LNCaP clone FGC (cell line): ENCODE measurements around the gene CES2.

ENCODE experiments used
- DNase-seq: peaks from one replicate; pipeline ENCODE4 v3.0.0-alpha.2; 2011; ENCODE audit warnings: low read depth
- H3K4me3 ChIP-seq: 2 replicates; pipeline ENCODE4 v1.5.1; 2011; ENCODE audit warnings: mild to moderate bottlenecking, low read depth, low read length, control low read depth
- TF ChIP-seq, protein P1 (sequence below): IDR thresholded peaks from 2 replicates; pipeline ENCODE4 v1.5.1; 2012; ENCODE audit warnings: mild to moderate bottlenecking; ENCODE audit not compliant: control insufficient read depth, insufficient read depth; ENCODE audit errors: extremely low read depth

The CES2 gene

DNA sequence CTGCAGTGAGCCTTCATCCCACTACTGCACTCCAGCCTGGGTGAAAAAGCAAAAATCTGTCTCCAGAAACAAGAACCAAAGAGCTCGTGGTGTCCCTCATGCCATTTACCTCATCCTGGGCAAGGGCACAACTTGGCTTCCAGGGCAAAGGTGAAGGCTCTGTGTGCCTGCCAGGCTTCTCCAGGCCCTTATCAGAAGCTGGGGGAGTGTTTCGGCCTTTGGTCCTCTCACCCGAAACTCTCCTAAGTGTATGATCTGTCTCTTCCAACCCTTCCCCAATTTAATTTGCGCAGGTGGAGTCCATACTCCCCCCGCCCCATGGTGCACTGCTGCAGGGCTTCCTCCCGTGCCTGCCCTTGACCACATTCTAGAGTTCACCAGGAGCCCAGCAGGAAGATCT, 1.1 kb downstream of the CES2 start:
- no peak overlapping the region; the same call in 1 of the 2 replicates for H3K4me3 ChIP-seq

DNA sequence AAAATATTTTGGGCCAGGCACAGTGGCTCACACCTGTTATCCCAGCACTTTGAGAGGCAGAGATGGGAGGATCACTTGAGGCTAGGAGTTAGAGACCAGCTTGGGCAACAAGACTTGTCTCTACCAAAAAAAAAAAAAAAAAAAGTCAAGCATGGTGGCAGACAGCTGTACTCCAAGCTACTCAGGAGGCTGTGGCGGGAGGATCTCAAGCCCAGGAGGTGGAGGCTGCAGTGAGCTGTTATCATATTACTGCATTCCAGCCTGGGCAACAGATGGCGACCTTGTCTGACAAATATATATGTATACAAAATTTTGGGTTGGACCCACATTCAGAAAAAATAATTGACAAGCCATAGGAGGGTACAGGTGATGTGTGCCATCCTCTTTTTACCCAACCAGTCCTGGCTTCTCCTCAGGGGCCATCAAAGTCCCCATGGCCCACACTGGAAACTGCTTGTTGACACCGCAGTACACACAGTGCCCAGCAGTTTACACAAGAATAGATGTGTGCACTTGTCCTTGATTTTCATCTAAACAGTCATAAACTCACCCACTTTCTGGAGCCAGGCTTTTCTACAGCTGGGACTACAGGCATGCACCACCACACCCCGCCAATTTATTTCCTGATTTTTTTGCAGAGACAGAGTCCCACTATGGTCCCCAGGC, 1.7 kb downstream of the CES2 start:
- H3K4me3 ChIP-seq, result no peak overlapping the region
- DNase-seq, result peak; percentile 73
- TF ChIP-seq, protein P1, sequence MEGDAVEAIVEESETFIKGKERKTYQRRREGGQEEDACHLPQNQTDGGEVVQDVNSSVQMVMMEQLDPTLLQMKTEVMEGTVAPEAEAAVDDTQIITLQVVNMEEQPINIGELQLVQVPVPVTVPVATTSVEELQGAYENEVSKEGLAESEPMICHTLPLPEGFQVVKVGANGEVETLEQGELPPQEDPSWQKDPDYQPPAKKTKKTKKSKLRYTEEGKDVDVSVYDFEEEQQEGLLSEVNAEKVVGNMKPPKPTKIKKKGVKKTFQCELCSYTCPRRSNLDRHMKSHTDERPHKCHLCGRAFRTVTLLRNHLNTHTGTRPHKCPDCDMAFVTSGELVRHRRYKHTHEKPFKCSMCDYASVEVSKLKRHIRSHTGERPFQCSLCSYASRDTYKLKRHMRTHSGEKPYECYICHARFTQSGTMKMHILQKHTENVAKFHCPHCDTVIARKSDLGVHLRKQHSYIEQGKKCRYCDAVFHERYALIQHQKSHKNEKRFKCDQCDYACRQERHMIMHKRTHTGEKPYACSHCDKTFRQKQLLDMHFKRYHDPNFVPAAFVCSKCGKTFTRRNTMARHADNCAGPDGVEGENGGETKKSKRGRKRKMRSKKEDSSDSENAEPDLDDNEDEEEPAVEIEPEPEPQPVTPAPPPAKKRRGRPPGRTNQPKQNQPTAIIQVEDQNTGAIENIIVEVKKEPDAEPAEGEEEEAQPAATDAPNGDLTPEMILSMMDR, result no peak

More for the DNA sequence above, 1.1 kb downstream of the CES2 start:
- DNase-seq, result no peak
- TF ChIP-seq, protein P1, result no peak

DNA sequence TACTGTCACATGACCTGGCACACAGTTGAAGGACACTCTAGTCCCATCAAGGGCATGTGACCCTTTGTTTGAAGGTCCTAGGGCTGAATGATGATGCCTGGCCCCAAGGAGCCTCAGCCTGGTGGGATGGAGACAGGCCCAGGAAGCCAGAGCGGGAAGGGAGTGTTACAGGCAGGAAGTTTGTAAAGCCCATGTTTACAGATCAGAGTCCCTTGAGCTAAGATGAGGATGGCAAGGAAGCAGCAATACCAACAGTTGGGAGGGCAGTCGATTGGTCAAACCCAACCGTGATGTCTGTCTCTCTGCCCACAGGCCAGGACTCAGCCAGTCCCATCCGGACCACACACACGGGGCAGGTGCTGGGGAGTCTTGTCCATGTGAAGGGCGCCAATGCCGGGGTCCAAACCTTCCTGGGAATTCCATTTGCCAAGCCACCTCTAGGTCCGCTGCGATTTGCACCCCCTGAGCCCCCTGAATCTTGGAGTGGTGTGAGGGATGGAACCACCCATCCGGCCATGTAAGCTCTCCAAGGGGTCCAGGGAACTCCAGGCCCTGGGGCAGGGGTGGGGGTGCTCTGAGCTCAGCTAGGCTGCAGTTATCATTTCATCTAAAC, 2.5 kb downstream of the CES2 start:
- TF ChIP-seq, protein P1, result no peak
- DNase-seq, result no peak
- H3K4me3 ChIP-seq, result no peak overlapping the region

DNA sequence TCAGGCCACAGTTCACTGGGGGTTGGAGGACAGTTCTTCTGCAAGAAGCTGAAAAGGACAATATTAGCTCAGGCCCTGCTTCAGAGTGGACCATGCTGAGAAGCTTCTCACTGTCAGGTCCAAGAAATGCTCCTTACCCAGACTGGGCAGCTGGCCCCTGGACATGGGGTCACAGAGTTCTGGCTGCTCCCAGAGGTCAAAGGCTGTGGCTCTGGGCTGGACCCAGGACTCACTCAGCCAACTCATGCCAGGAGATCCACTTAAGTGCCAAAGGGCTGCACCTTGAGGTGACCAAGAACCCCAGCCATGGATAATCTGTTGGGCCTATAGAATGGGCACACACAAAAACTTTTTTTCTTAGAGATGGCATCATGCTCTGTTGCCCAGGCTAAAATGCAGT, 4.0 kb downstream of the CES2 start:
- TF ChIP-seq, protein P1, result no peak
- H3K4me3 ChIP-seq, result no peak overlapping the region
- no peak for DNase-seq

DNA sequence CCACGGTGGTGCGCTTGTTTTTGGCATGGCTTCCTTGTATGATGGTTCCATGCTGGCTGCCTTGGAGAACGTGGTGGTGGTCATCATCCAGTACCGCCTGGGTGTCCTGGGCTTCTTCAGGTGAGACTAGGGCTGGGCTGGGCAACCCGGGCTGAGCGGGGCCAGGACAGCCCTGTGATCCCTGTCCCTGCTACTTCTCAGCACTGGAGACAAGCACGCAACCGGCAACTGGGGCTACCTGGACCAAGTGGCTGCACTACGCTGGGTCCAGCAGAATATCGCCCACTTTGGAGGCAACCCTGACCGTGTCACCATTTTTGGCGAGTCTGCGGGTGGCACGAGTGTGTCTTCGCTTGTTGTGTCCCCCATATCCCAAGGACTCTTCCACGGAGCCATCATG, 4.9 kb downstream of the CES2 start:
- TF ChIP-seq, protein P1, result no peak
- no peak overlapping the region for H3K4me3 ChIP-seq
- no peak for DNase-seq

DNA sequence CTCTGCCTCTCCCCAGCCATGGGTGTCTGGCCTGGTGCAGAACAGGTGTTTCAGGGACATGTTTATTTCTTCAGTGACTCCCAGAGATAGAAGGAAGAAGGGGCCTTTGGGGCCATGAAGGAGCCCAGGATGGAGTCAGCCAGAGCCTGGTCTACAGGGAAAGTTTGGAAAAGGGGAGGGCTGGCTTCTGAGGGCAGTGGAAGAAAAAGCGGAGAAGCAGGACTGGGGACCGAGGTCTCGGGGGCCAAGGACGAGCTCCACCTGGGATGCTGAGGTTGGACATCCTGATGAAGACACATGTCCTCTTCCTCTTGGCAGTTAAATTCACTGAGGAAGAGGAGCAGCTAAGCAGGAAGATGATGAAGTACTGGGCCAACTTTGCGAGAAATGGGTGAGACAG, 7.7 kb downstream of the CES2 start:
- DNase-seq, result no peak
- H3K4me3 ChIP-seq, result no peak overlapping the region
- TF ChIP-seq, protein P1, result no peak
